ENCODE data around the gene RNF121. TPM values are rescaled to one million over a fixed set of nuclear protein-coding genes. Genes with fewer than 3 reads are reported as not detected.
A peak's percentile ranks its signal among the peaks of the same experiment; 100 is the strongest.

Gene RNF121
- total and polyA plus RNA-seq, 2 of the 4 experiments (the other 2 are of a cell fraction): 43.4 to 88.7 TPM

- no TSS peak for BruUV-seq (replicated peaks)
- H3K9me1 ChIP-seq (ENCODE audit: insufficient read depth, low read length): peaks cover 6% of the 10 kb centered on the region
- TF ChIP-seq POLR2A (IDR thresholded peaks at IDR 0.05; ENCODE audit: low read depth, low read length): no peak
- TF ChIP-seq NFE2L2 (IDR thresholded peaks at IDR 0.05; ENCODE audit: low read depth, low read length): peak; percentile 98
- no peak for TF ChIP-seq RAD21 (IDR thresholded peaks at IDR 0.05; ENCODE audit: low read length)
- TF ChIP-seq MAFK (IDR thresholded peaks at IDR 0.05; ENCODE audit: low read depth, low read length): peak; percentile 88
- TF ChIP-seq USF2 (IDR thresholded peaks at IDR 0.05; ENCODE audit: low read depth, low read length): no peak
- no peak for TF ChIP-seq CHD1 (IDR thresholded peaks at IDR 0.05; ENCODE audit: low read depth, low read length)
- no peak for TF ChIP-seq RCOR1 (IDR thresholded peaks at IDR 0.05; ENCODE audit: insufficient replicate concordance, low read length)
- TF ChIP-seq ELK1 (IDR thresholded peaks at IDR 0.05; ENCODE audit: borderline replicate concordance, low read depth, low read length): no peak
- TF ChIP-seq BHLHE40 (IDR thresholded peaks at IDR 0.05; ENCODE audit: low read depth, low read length): no peak
- no peak for TF ChIP-seq MXI1 (IDR thresholded peaks at IDR 0.05; ENCODE audit: borderline replicate concordance, low read depth, low read length)
- no peak for TF ChIP-seq FOS (IDR thresholded peaks at IDR 0.05; ENCODE audit: low read depth, low read length)
- no peak for TF ChIP-seq CTCF (conservative IDR thresholded peaks at IDR 0.05; ENCODE audit: low read depth, low read length)
- no peak for TF ChIP-seq SMC3 (IDR thresholded peaks at IDR 0.05; ENCODE audit: low read depth, low read length)
- no peak for TF ChIP-seq CEBPB (IDR thresholded peaks at IDR 0.05; ENCODE audit: low read depth, low read length)
- TF ChIP-seq RFX5 (IDR thresholded peaks at IDR 0.05; ENCODE audit: low read depth, low read length): no peak
- no peak for TF ChIP-seq MAZ (IDR thresholded peaks at IDR 0.05; ENCODE audit: borderline replicate concordance, low read depth, low read length)
- H3K36me3 ChIP-seq (ENCODE audit: control insufficient read depth, insufficient read depth, low read length): peaks cover 15% of the 10 kb centered on the region
- intact Hi-C loops (cut with micrococcal nuclease): no loop called here
- no peak overlapping the region for H3K4ac ChIP-seq (ENCODE audit: low read depth, low read length)
- H2BK20ac ChIP-seq (ENCODE audit: low read depth, low read length): no peak overlapping the region
- ChIA-PET CTCF (interaction anchor here (0.7 to 1.3 kb wide), 2 partner anchors 21 to 110 kb away, joined by 5 read pairs; no protein-coding TSS in a partner anchor), POLR2A (ENCODE audit: unreplicated experiment) (no interaction called here)
- H3K79me1 ChIP-seq (ENCODE audit: low read depth in 1 of 2, low read length in 2 of 2): peaks cover 8 to 20% of the 10 kb centered on the region in 2 experiments
- no peaks in the 10 kb centered on the region for H3K9me3 ChIP-seq (ENCODE audit: control insufficient read depth, insufficient read depth, low read length)
- no peak overlapping the region for H4K5ac ChIP-seq (ENCODE audit: low read depth, low read length)
- H3K27ac ChIP-seq (ENCODE audit: insufficient read depth, low read length): no peak overlapping the region; the same call in 1 of the 2 replicates
- H4K8ac ChIP-seq (ENCODE audit: low read depth in 2 of 2, low read length in 2 of 2): no peak overlapping the region
- H3K4me2 ChIP-seq (ENCODE audit: low read depth, low read length): peak overlapping the region; percentile 74
- ATAC-seq (ENCODE audit: low read depth) (peak; percentile 80), DNase-seq (peak; percentile 65)
- peak overlapping the region; percentile 72 for H2BK5ac ChIP-seq (ENCODE audit: low read depth, low read length, poor library complexity, severe bottlenecking)
- H4K91ac ChIP-seq (ENCODE audit: insufficient read depth, low read depth, low read length): no peak overlapping the region
- WGBS, 2 experiments (ENCODE audit: extremely low coverage in 2 of 2, insufficient read length in 1 of 2): no CpG with 5 or more reads among the region's 2 CpGs
- H2AK9ac ChIP-seq (replicated peaks; ENCODE audit: low read depth, low read length, poor library complexity): no peak overlapping the region
- H2AFZ ChIP-seq (replicated peaks; ENCODE audit: low read length, poor library complexity): no peak overlapping the region
- H2AK5ac ChIP-seq (ENCODE audit: low read depth, low read length): no peak overlapping the region
- H2BK120ac ChIP-seq (ENCODE audit: low read depth, low read length): no peak overlapping the region
- peak overlapping the region; percentile 17; the same call in 1 of the 2 replicates for H3K18ac ChIP-seq (ENCODE audit: low read depth, low read length)
- H3K14ac ChIP-seq (replicated peaks; ENCODE audit: low read depth, low read length): no peak overlapping the region
- in situ Hi-C loops (cut with MboI; ENCODE audit: low sequenced_read_pairs): no loop called here
- H3K4me1 ChIP-seq (ENCODE audit: control insufficient read depth, insufficient read depth, low read length): peaks cover 2% of the 10 kb centered on the region; the same call in 1 of the 2 replicates
- H3K27me3 ChIP-seq (ENCODE audit: control insufficient read depth, insufficient read depth, low read length): no peaks in the 10 kb centered on the region
- H3K4me3 ChIP-seq (ENCODE audit: insufficient read depth, low read depth, low read length): no peak overlapping the region
- H3K23ac ChIP-seq (ENCODE audit: low read depth, low read length): 0 out of 2 replicates have a peak overlapping the region, but pooled peaks have one; percentile 5
- dilution Hi-C loops (cut with HindIII; ENCODE audit: low sequenced_read_pairs, unreplicated experiment): no loop called here
- H2BK15ac ChIP-seq (ENCODE audit: low read depth, low read length): no peak overlapping the region
- no peak overlapping the region for H3K56ac ChIP-seq (ENCODE audit: extremely low read depth, insufficient read depth, low read length)
- H4K20me1 ChIP-seq (ENCODE audit: insufficient read depth, low read length): peaks cover 14% of the 10 kb centered on the region; the same call in 1 of the 2 replicates
- H3K9ac ChIP-seq (ENCODE audit: low read depth, low read length): no peak overlapping the region
These were observed 33.7 kb downstream of the RNF121 start for GRCh38 chr11:71962428-71963038.
